H9 (cell line): ENCODE data around the gene PDLIM3. TPM values are rescaled to one million over a fixed set of nuclear protein-coding genes. Genes with fewer than 3 reads are reported as not detected.

Experiments
- DNase-seq: peaks from one replicate; pipeline ENCODE4 v3.0.0-alpha.2; 2017
- H2AFZ ChIP-seq: one replicate; pipeline ENCODE4 v1.6.1; 2013; ENCODE audit warnings: mild to moderate bottlenecking, low read length, control low read depth, moderate library complexity
- H2AK5ac ChIP-seq: 2 replicates; pipeline ENCODE4 v1.6.1; 2013; ENCODE audit warnings: low read length, control low read depth, mixed read lengths; ENCODE audit not compliant: insufficient read length
- H2BK120ac ChIP-seq: one replicate; pipeline ENCODE4 v1.6.1; 2013; ENCODE audit warnings: low read depth, mild to moderate bottlenecking, low read length, control low read depth, inconsistent platforms; ENCODE audit not compliant: poor library complexity, severe bottlenecking
- H2BK12ac ChIP-seq: 2 replicates; pipeline ENCODE4 v1.6.1; 2013; ENCODE audit warnings: low read length, control low read depth, mixed read lengths, low read depth; ENCODE audit not compliant: insufficient read length
- H2BK15ac ChIP-seq: 2 replicates; pipeline ENCODE4 v1.6.1; 2013; ENCODE audit warnings: low read depth, low read length, control low read depth
- H2BK20ac ChIP-seq: one replicate; pipeline ENCODE4 v1.6.1; 2013; ENCODE audit warnings: low read depth, mild to moderate bottlenecking, low read length, control low read depth, inconsistent platforms; ENCODE audit not compliant: poor library complexity, severe bottlenecking
- H2BK5ac ChIP-seq: 2 replicates; pipeline ENCODE4 v1.6.1; 2013; ENCODE audit warnings: low read length, control low read depth, mixed read lengths; ENCODE audit not compliant: insufficient read length
- H3K14ac ChIP-seq: 2 replicates; pipeline ENCODE4 v1.6.1; 2013; ENCODE audit warnings: low read length, control low read depth; ENCODE audit not compliant: insufficient read depth
- H3K18ac ChIP-seq: 2 replicates; pipeline ENCODE4 v1.6.1; 2013; ENCODE audit warnings: low read depth, mild to moderate bottlenecking, mixed read lengths, low read length, control low read depth; ENCODE audit not compliant: insufficient read length
- H3K23ac ChIP-seq: 2 replicates; pipeline ENCODE4 v1.6.1; 2013; ENCODE audit warnings: low read length, control low read depth, mixed read lengths, low read depth; ENCODE audit not compliant: insufficient read length
- H3K23me2 ChIP-seq: 2 replicates; pipeline ENCODE4 v1.6.1; 2013; ENCODE audit warnings: low read depth, mild to moderate bottlenecking, mixed read lengths, low read length, control low read depth; ENCODE audit not compliant: insufficient read length, poor library complexity, severe bottlenecking
- H3K27ac ChIP-seq: 2 replicates; pipeline ENCODE4 v1.5.1; 2013; ENCODE audit warnings: low read length, control low read depth, mixed read lengths, low read depth; ENCODE audit not compliant: insufficient read length
- H3K27me3 ChIP-seq: 2 replicates; pipeline ENCODE4 v1.6.1; 2013; ENCODE audit warnings: low read length, control low read depth, inconsistent platforms; ENCODE audit not compliant: insufficient read depth
- H3K4ac ChIP-seq: 2 replicates; pipeline ENCODE4 v1.6.1; 2013; ENCODE audit warnings: low read depth, mild to moderate bottlenecking, control low read depth, inconsistent platforms, low read length, moderate library complexity
- H3K4me1 ChIP-seq: 2 replicates; pipeline ENCODE4 v1.6.1; 2013; ENCODE audit warnings: low read length, control low read depth, inconsistent platforms; ENCODE audit not compliant: insufficient read depth
- H3K4me2 ChIP-seq: 2 replicates; pipeline ENCODE4 v1.6.1; 2013; ENCODE audit warnings: low read length, control low read depth, mixed read lengths; ENCODE audit not compliant: insufficient read length, insufficient read depth
- H3K56ac ChIP-seq: 2 replicates; pipeline ENCODE4 v1.6.1; 2013; ENCODE audit warnings: low read depth, mild to moderate bottlenecking, mixed read lengths, low read length, control low read depth; ENCODE audit not compliant: insufficient read length
- H3K79me1 ChIP-seq: 2 replicates; pipeline ENCODE4 v1.6.1; 2013; ENCODE audit warnings: low read depth, mild to moderate bottlenecking, moderate library complexity, low read length, control low read depth, inconsistent platforms; ENCODE audit not compliant: insufficient read depth, poor library complexity, severe bottlenecking
- H3K79me2 ChIP-seq: 2 replicates; pipeline ENCODE4 v1.6.1; 2013; ENCODE audit warnings: low read length, control low read depth, inconsistent platforms; ENCODE audit not compliant: insufficient read depth
- H3K9ac ChIP-seq: 2 replicates; pipeline ENCODE4 v1.6.1; 2013; ENCODE audit warnings: low read length, control low read depth, mixed read lengths; ENCODE audit not compliant: insufficient read length; ENCODE audit errors: extremely low read depth
- H3K9me3 ChIP-seq: one replicate; pipeline ENCODE4 v1.6.1; 2013; ENCODE audit warnings: low read depth, low read length, inconsistent platforms; ENCODE audit not compliant: control insufficient read depth
- H3T11ph ChIP-seq: one replicate; pipeline ENCODE4 v1.6.1; 2013; ENCODE audit warnings: mild to moderate bottlenecking, low read length, control low read depth, inconsistent platforms
- H4K20me1 ChIP-seq: one replicate; pipeline ENCODE4 v1.6.1; 2013; ENCODE audit not compliant: control insufficient read depth, insufficient read length, insufficient read depth
- H4K5ac ChIP-seq: 2 replicates; pipeline ENCODE4 v1.6.1; 2013; ENCODE audit warnings: low read depth, mild to moderate bottlenecking, mixed read lengths, low read length, control low read depth; ENCODE audit not compliant: insufficient read length
- H4K8ac ChIP-seq: replicated peaks from 2 replicates; pipeline ENCODE4 v1.6.1; 2013; ENCODE audit warnings: low read length, control low read depth, mixed read lengths, low read depth; ENCODE audit not compliant: insufficient read length
- H4K91ac ChIP-seq: 2 replicates; pipeline ENCODE4 v1.6.1; 2013; ENCODE audit warnings: low read depth, mild to moderate bottlenecking, moderate library complexity, mixed read lengths, low read length, control low read depth; ENCODE audit not compliant: insufficient read length
- H3K27ac Mint-ChIP-seq, 3 experiments: 2 replicates in 2 of 3; 3 replicates in 1 of 3; pipeline ENCODE4 v1.8.0; 2020 to 2021; ENCODE audit warnings: mixed read lengths in 3 of 3, mild to moderate bottlenecking in 1 of 3, moderate library complexity in 1 of 3
- H3K27me3 Mint-ChIP-seq: 2 replicates; pipeline ENCODE4 v1.8.0; 2021; ENCODE audit warnings: low read depth, mild to moderate bottlenecking, moderate library complexity, mixed read lengths
- H3K36me3 Mint-ChIP-seq, 3 experiments: 2 replicates in 2 of 3; 3 replicates in 1 of 3; pipeline ENCODE4 v1.8.0; 2020 to 2021; ENCODE audit warnings: low read depth in 3 of 3, mixed read lengths in 3 of 3; ENCODE audit not compliant: insufficient read depth in 1 of 3
- H3K4me1 Mint-ChIP-seq, 2 experiments: 2 replicates each; pipeline ENCODE4 v1.8.0; 2020; ENCODE audit warnings: mixed read lengths in 2 of 2
- H3K4me3 Mint-ChIP-seq, 2 experiments: 2 replicates in 1 of 2; 3 replicates in 1 of 2; pipeline ENCODE4 v1.8.0; 2020 to 2021; ENCODE audit warnings: mild to moderate bottlenecking in 2 of 2, mixed read lengths in 2 of 2, moderate library complexity in 1 of 2
- H3K9me3 Mint-ChIP-seq, 2 experiments: 2 replicates in 1 of 2; 3 replicates in 1 of 2; pipeline ENCODE4 v1.8.0; 2020; ENCODE audit warnings: mild to moderate bottlenecking in 2 of 2, mixed read lengths in 2 of 2, moderate library complexity in 1 of 2
- WGBS: extraction: QIAGEN DNeasy Blood & Tissue Kit; methylation state at CpG from one replicate; pipeline ENCODE4 v1.1.7; 2013; ENCODE audit warnings: missing lambda C conversion rate, low lambda C conversion rate, mixed read lengths; ENCODE audit not compliant: insufficient read length; ENCODE audit errors: extremely low coverage; 5-methylcytosine and 5-hydroxymethylcytosine counted together
- total RNA-seq: library from RNA; stranded (reverse); gene quantifications from 2 replicates; pipeline ENCODE4 v1.2.1, GENCODE V29; 2021
- TF ChIP-seq, protein P1 (sequence below): fragments of 200-600 bp; sonication (generic); conservative IDR thresholded peaks from 3 replicates; pipeline ENCODE4 v1.8.0; 2021; ENCODE audit warnings: antibody characterized with exemption, mild to moderate bottlenecking

Gene PDLIM3
- total RNA-seq, 1 experiment from 2014 or later, result 12.0 TPM

GRCh38 chr4:185467101-185467500 is 68.2 kb downstream of the PDLIM3 start:
- Histone ChIP-seq H3K14ac (no peak overlapping the region), H3K27ac (no peak overlapping the region), H3K4me1 (no peaks in the 10 kb centered on the region; the same call in 1 of the 2 replicates), H2AK5ac (no peak overlapping the region), H2BK5ac (no peak overlapping the region), H4K5ac (no peak overlapping the region), H3K4ac (no peak overlapping the region), H3K9ac (no peak overlapping the region), H3K18ac (no peak overlapping the region), H3T11ph (no peak overlapping the region), H3K4me2 (no peak overlapping the region), H2BK20ac (no peak overlapping the region), H4K8ac (no peak overlapping the region), H2BK15ac (no peak overlapping the region), H4K91ac (no peak overlapping the region), H3K56ac (no peak overlapping the region), H3K23ac (no peak overlapping the region), H3K79me1 (no peaks in the 10 kb centered on the region), H2BK120ac (no peak overlapping the region), H4K20me1 (no peaks in the 10 kb centered on the region), H3K27me3 (no peaks in the 10 kb centered on the region; the same call in 1 of the 2 replicates), H3K79me2 (no peaks in the 10 kb centered on the region), H2AFZ (no peak overlapping the region), H3K23me2 (peaks cover 11% of the 10 kb centered on the region), H3K9me3 (no peaks in the 10 kb centered on the region), H2BK12ac (no peak overlapping the region)
- Mint-ChIP-seq H3K4me3 (no peak overlapping the region), H3K9me3 (no peaks in the 10 kb centered on the region; a peak in 2 of 5 replicates), H3K4me1 (peaks cover 35 to 40% of the 10 kb centered on the region in 2 experiments), H3K27me3 (peaks cover 26% of the 10 kb centered on the region), H3K27ac (no peak overlapping the region), H3K36me3 (no peaks in the 10 kb centered on the region; a peak in 1 of 7 replicates)
- WGBS, result no CpG with 5 or more reads among the region's 4 CpGs
- DNase-seq, result no peak
- TF ChIP-seq, protein P1, sequence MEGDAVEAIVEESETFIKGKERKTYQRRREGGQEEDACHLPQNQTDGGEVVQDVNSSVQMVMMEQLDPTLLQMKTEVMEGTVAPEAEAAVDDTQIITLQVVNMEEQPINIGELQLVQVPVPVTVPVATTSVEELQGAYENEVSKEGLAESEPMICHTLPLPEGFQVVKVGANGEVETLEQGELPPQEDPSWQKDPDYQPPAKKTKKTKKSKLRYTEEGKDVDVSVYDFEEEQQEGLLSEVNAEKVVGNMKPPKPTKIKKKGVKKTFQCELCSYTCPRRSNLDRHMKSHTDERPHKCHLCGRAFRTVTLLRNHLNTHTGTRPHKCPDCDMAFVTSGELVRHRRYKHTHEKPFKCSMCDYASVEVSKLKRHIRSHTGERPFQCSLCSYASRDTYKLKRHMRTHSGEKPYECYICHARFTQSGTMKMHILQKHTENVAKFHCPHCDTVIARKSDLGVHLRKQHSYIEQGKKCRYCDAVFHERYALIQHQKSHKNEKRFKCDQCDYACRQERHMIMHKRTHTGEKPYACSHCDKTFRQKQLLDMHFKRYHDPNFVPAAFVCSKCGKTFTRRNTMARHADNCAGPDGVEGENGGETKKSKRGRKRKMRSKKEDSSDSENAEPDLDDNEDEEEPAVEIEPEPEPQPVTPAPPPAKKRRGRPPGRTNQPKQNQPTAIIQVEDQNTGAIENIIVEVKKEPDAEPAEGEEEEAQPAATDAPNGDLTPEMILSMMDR, result no peak
